Endometrium (tissue), 2 donors: Measurements from ENCODE around the gene HSDL1.

Source experiments
- FAIRE-seq: peaks from 2 replicates; lab custom pipeline; 2012; peaks lifted over from hg19 to GRCh38; lab: Jason Lieb, UNC
- donor health status: control.
- donor health status: control.

HSDL1 gene

DNA sequence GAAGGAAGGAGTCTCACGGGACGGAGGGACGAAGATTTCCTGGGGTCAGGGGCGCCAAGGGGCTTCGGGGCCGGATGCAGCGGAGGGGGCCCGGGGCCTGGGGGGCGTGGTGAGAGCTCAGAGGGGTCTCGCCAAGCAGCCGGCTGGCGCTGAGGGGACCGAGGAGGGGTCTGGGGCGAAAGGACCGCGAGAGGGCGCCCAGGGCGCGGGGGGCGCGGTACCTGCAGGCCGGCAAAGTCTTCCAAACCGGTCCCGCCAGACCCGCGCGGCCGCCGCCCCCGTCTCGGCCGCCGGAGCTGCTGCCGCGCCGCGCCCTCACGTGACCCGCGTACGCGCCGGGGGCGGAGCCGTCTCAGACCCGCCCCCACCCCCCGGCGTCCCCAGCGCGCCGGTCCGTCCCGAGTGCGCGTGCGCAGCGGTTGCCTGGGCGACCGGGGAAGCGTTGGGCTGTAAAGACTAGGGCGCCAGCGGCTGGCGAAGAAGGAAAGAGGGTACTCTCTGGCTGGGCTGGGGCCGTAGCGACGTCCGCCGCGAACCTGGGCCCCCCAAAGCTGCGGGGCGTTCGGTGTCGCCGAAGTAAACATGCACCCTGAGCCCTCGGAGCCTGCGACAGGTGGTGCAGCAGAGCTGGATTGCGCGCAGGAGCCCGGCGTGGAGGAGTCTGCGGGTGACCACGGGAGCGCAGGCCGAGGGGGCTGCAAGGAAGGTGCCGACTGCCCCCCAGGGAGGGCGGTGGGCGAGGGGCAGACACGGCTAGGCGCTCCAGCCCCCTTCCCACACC is at the start of gene HSDL1, which contains the start of gene DNAAF1:
Gene HSDL1 (minus strand): TSS at position 319 of the 781 bp plus-strand sequence. CDS start 13,856 bp downstream, outside the sequence.
Gene DNAAF1 (plus strand): TSS at position 450 of the 781 bp plus-strand sequence. CDS start 133 bp downstream, at position 583.
- FAIRE-seq = no peak

- FAIRE-seq = no peak
Measured at GRCh38 chr16:84194018-84194417, 49.0 kb upstream of the HSDL1 start.

GRCh38 chr16:84193480-84193879 is 48.5 kb upstream of the HSDL1 start:
- FAIRE-seq = no peak

DNA sequence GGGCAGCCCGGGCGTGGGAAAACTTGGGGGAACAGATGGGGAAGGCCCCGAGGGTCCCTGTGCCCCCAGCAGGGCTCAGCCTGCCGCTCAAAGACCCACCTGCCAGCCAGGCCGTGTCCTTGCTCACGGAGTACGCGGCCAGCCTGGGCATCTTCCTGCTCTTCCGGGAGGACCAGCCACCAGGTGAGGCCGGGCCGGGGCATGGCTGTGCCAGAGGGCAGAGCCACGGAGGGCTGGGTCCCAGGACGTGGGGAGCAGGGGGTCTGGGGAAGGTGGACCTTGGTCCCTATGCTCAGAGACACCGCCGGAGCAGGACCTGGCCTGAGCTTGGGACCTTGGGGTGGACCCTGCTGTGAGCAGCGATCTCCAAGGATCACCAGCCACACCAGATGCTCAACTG is 46.5 kb upstream of the HSDL1 start:
- FAIRE-seq = no peak

- no peak for FAIRE-seq
Measured at GRCh38 chr16:84190731-84191388, 45.9 kb upstream of the HSDL1 start, which contains the start of gene ADAD2. ADAD2 (plus strand) TSS chr16:84191157; CDS start chr16:84191231, 74 bp downstream.

GRCh38 chr16:84186685-84187437 is 41.9 kb upstream of the HSDL1 start, which contains the start of gene TAF1C:
TAF1C (minus strand) TSS chr16:84187057; CDS start chr16:84184988, 2,069 bp downstream.
- peak; percentile 4 for FAIRE-seq

GRCh38 chr16:84184775-84185174 is 39.8 kb upstream of the HSDL1 start:
- no peak for FAIRE-seq

- FAIRE-seq = no peak
Measured at GRCh38 chr16:84183911-84184591, 39.1 kb upstream of the HSDL1 start.

- FAIRE-seq = no peak
Measured at GRCh38 chr16:84183572-84183875, 38.5 kb upstream of the HSDL1 start.

- no peak for FAIRE-seq
Measured at GRCh38 chr16:84182680-84183571, 37.9 kb upstream of the HSDL1 start.

GRCh38 chr16:84182104-84182503 is 37.1 kb upstream of the HSDL1 start:
- no peak for FAIRE-seq

DNA sequence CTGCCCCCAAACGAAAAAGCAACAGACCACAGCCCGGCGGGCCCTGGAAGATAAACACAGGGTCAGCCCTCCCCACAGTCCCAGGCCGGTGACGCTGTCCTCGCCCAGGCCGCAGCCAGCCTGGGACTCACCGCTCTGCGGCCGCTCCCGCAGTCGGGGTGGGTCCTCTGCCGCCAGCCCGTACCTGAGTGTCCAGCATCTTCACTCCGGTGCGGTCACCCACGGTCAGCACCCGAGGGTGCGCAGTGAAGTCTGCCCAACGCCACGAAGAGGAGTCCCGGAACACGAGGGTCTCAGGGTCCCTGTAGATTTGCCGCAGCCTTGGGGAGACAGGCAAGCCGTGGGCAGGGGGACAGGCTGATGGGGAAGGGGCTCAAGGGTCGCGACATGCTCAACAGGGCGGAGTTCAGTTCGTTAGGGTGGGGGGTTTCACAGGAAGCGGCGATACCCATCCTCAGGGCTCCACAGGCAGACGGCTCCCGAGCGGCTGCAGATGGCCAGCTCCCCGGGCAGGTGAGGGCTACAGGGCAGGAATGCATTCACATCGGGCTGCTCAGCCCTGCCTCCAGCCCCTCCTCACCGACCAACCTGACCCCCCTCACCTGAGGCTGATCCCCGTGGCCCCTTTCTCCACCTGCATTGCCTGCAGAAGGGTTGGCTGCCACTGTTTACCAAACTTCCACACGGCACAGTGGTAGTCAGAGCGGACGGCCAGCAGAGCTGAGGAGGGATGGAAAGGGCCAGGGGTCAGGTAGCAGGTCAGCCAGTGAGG is 36.4 kb upstream of the HSDL1 start:
- FAIRE-seq = no peak

DNA sequence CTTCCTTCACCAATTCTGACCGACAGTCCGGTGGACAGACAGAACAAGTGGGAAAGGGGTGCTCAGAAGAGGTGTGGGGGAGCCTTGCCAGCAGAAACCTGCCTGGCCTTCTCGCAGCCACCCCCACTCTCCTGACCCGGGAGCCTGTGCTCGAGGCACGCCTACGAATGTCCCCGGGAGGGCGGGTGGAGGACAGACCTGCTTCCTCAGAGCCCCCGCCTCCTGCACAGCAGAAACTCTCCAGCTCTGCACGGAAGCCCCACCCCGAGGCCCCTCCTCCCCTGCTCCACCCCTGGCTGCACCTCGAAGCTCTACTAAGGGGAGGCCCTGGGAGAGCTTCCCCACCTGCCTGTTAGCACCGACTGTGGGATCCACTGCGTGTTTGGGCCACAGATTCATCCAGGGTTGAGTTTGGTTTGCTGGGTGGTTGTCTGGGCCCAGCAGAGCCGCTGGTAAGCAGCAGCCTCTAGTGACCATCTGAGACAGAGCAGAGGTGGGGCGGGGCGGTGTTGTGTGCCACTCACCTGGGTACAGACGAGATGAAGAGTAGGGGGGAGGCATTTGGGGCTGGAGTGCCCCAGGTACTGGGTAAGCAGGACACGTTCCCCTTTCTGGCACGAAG is 35.7 kb upstream of the HSDL1 start:
- FAIRE-seq = no peak

- no peak for FAIRE-seq
Measured at GRCh38 chr16:84179612-84180320, 34.8 kb upstream of the HSDL1 start.

DNA sequence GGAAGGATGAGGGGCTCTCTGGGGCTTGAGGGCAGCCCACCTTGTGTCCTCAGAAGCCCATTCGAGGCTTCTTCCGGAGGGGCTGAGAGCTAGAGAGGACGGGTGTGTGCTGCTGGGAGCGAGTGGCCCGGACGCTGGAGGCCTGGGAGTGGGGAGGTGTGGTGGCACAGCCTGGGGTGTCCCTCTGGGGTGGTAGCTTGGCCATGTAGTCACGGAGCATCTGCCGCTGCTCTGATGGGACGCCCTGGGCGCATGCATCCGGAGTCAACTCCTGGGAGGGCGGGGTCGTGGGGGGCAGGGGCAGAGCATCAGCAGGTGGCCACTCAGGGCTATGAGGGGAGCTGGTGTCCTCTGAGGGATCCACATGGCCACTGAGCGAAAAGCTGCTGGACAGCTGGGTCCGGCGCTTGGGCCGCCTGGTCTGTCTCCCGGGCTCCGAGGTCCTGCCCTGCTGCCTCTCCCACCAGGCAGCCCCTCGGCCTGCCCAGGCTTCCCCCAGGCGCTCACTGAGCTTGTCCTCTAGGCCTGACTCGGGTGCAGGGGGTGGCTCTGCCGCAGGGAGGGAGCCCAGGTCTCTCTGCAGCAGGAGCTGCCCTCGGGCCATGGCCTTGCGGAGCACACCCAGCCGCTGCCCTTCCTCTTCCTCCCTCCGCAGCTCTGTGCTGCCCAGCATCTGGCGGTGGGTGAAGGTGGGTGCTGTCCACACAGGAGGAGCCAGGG is 34.1 kb upstream of the HSDL1 start:
- FAIRE-seq = no peak

DNA sequence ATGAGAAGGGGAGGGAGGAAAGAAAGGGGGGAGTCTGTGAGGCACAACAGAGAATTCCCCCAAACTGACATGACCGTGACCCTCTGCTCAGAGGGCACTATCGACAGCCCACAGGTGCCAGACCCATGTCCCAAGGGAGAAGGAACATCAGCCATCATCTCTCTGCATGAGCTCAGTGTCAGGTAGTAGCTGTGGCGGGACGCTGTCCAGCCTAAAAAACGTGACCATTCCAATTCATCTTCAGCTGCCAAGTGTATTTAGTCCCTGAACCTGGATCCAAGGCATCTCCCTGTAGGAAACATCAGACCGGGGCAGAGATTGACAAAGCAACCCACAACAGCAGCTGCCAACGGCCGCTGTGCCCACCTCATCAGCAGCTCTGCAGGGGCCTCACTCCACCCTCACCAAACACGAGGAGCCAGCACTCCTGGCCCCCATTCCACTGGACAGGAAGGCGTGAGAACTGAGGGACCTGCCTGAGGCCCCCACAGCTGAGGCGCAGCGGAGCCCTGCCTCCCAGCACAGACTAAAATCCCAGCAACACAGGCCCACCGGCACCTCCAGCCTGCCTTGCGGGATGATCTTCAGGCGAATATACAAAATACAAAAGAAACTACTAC is 33.3 kb upstream of the HSDL1 start:
- no peak for FAIRE-seq

- FAIRE-seq = no peak
Measured at GRCh38 chr16:84177741-84178073, 32.7 kb upstream of the HSDL1 start.
